Right atrium auricular region (tissue), 2 donors: ENCODE results near the gene PMPCB. TPM values are rescaled to one million over a fixed set of nuclear protein-coding genes. Genes with fewer than 3 reads are reported as not detected.

Source experiments
- DNase-seq: peaks from one replicate; pipeline ENCODE4 v3.0.0-alpha.2; 2019; ENCODE audit warnings: low spot score
- H3K27ac ChIP-seq, 2 donors: fragments of 200-600 bp; sonication (generic); 1 replicate in 1 of 2; 2 replicates in 1 of 2; pipeline ENCODE4 v1.5.1; 2016 to 2019
- H3K27me3 ChIP-seq, 2 donors: fragments of 200-600 bp; sonication (generic); one replicate each; pipeline versions ENCODE4 v1.5.1 to v1.6.0; 2017 to 2019
- H3K36me3 ChIP-seq: fragments of 200-600 bp; sonication (generic); one replicate; pipeline ENCODE4 v1.5.1; 2016
- H3K4me1 ChIP-seq, 2 donors: fragments of 200-600 bp; sonication (generic); one replicate each; pipeline versions ENCODE4 v1.5.1 to v1.6.0; 2017 to 2019
- H3K4me3 ChIP-seq, 2 donors: fragments of 200-600 bp; sonication (generic); 1 replicate in 1 of 2; 2 replicates in 1 of 2; pipeline ENCODE4 v1.5.1; 2017 to 2019; ENCODE audit warnings: mild to moderate bottlenecking in 1 of 2, moderate library complexity in 1 of 2
- H3K9me3 ChIP-seq, 2 donors: fragments of 200-600 bp; sonication (generic); one replicate each; pipeline ENCODE4 v1.5.1; 2019
- CTCF ChIP-seq, 2 donors: fragments of 200-600 bp; sonication (generic); IDR thresholded peaks; one replicate each; pipeline ENCODE4 v1.5.1; 2019; ENCODE audit warnings: antibody characterized with exemption in 2 of 2
- total RNA-seq, 2 donors: library from RNA; depleted of rRNA; stranded (reverse); fragments of >200 nt; gene quantifications; one replicate each; pipeline ENCODE4 v1.1.0, GENCODE V29; 2016

Gene PMPCB
- total RNA-seq, 2 donors from 2014 or later, result 37.2 to 47.4 TPM

- Histone ChIP-seq H3K4me3 (no peak overlapping the region), H3K36me3 (peaks cover 15% of the 10 kb centered on the region), H3K9me3 (no peaks in the 10 kb centered on the region), H3K4me1 (peaks cover 0 to 47% of the 10 kb centered on the region in 2 donors), H3K27ac (no peak overlapping the region), H3K27me3 (no peaks in the 10 kb centered on the region)
- TF ChIP-seq CTCF (IDR thresholded peaks at IDR 0.05), result no peak
- no peak for DNase-seq
Measured at GRCh38 chr7:103349805-103350204, 52.6 kb downstream of the PMPCB start.

Other genes with a start within 250 kb of the PMPCB start
- gene FBXL13, start 222.6 kb upstream of the PMPCB start, total RNA-seq, result 1 to 10 TPM; 1.6 to 1.7 TPM
- gene ARMC10, start 222.3 kb upstream of the PMPCB start, total RNA-seq, result 10 to 100 TPM; 11.6 to 20.2 TPM
- 1 to 10 TPM; 5.2 to 8.1 TPM for gene NAPEPLD, start 148.3 kb upstream of the PMPCB start, total RNA-seq
- gene DNAJC2, start 47.3 kb downstream of the PMPCB start, total RNA-seq, result 10 to 100 TPM in 1 of 2 donors, 1 to 10 TPM in 1; 7.7 to 14.4 TPM
- gene PSMC2, start 50.2 kb downstream of the PMPCB start, total RNA-seq, result 10 to 100 TPM; 89.5 to 99.6 TPM
- not detected for gene SLC26A5, start 148.8 kb downstream of the PMPCB start, total RNA-seq